HepG2 (cell line): ENCODE results near the gene TMEM182. TPM values are rescaled to one million over a fixed set of nuclear protein-coding genes. Genes with fewer than 3 reads are reported as not detected.

ENCODE experiments used
- ATAC-seq: fragments of 200-7000 bp; cut with Tn5 transposase; 3 replicates; pipeline ENCODE4 v1.9.1; 2020; ENCODE audit warnings: mild to moderate bottlenecking, moderate library complexity
- BruUV-seq: library from RNA; stranded (reverse); fragments of 400-500 nt; replicated peaks from 2 replicates; lab custom pipeline; 2021; lab: Mats Ljungman, UMichigan
- CTCF ChIA-PET: fragments of 300-600 bp; formaldehyde crosslinking; extraction: SDS; loops from one replicate; lab custom pipeline; 2021; ENCODE audit warnings: low total read pairs, inconsistent platforms, low intra/inter-chr PET ratio; lab: Yijun Ruan, JAX
- POLR2A ChIA-PET: fragments of 350-600 bp; sonication (Branson Sonifier 250); formaldehyde crosslinking; loops from one replicate; lab custom pipeline; 2020; ENCODE audit warnings: antibody characterized with exemption, inconsistent platforms; lab: Yijun Ruan, JAX
- DNase-seq: peaks from one replicate; pipeline ENCODE4 v3.0.0-alpha.2; 2015; ENCODE audit warnings: low spot score
- FAIRE-seq: peaks from 3 replicates; lab custom pipeline; 2011; peaks lifted over from hg19 to GRCh38; lab: Jason Lieb, UNC
- H2AFZ ChIP-seq: one replicate; pipeline ENCODE4 v1.6.1; 2011; ENCODE audit warnings: low read length, inconsistent platforms
- H3K27ac ChIP-seq: fragments of 300-600 bp; 3 replicates; pipeline ENCODE4 v1.8.0; 2011; ENCODE audit warnings: mixed run types, mild to moderate bottlenecking, mixed read lengths, low read length, inconsistent platforms; ENCODE audit not compliant: insufficient read depth; ENCODE audit errors: extremely low read length
- H3K27me3 ChIP-seq, 2 experiments: fragments of 200-600 bp in 1 of 2; 2 replicates in 1 of 2; 3 replicates in 1 of 2; pipeline versions ENCODE4 v1.6.0 to v1.8.0; 2011; ENCODE audit warnings: low read length in 2 of 2, mild to moderate bottlenecking in 2 of 2, moderate library complexity in 2 of 2, inconsistent platforms in 1 of 2; ENCODE audit not compliant: insufficient read depth in 2 of 2, control insufficient read depth in 1 of 2
- H3K36me3 ChIP-seq, 2 experiments: fragments of 200-600 bp in 1 of 2; replicated peaks in 1 of 2; 2 replicates in 1 of 2; 3 replicates in 1 of 2; pipeline versions ENCODE4 v1.5.1 to v1.8.0; 2011; ENCODE audit warnings: low read length in 2 of 2, inconsistent platforms in 1 of 2; ENCODE audit not compliant: insufficient read depth in 2 of 2, control insufficient read depth in 1 of 2
- H3K4me1 ChIP-seq: 2 replicates; pipeline ENCODE4 v1.5.1; 2012; ENCODE audit warnings: low read length, inconsistent platforms; ENCODE audit not compliant: insufficient read depth
- H3K4me2 ChIP-seq: 2 replicates; pipeline ENCODE4 v1.6.0; 2011; ENCODE audit warnings: low read depth, low read length, inconsistent platforms
- H3K4me3 ChIP-seq, 3 experiments: fragments of 200-600 bp in 1 of 3; sonication (generic), shearing (Covaris generic) in 1 of 3; replicated peaks in 1 of 3; 2 replicates each; pipeline ENCODE4 v1.5.1; 2011 to 2016; ENCODE audit warnings: low read length in 3 of 3, inconsistent platforms in 2 of 3, low read depth in 2 of 3, mild to moderate bottlenecking in 2 of 3, control low read depth in 1 of 3, mixed read lengths in 1 of 3; ENCODE audit not compliant: insufficient read depth in 1 of 3
- H3K79me2 ChIP-seq: one replicate; pipeline ENCODE4 v1.6.1; 2011; ENCODE audit warnings: low read length, inconsistent platforms; ENCODE audit not compliant: insufficient read depth
- H3K9ac ChIP-seq: 2 replicates; pipeline ENCODE4 v1.6.0; 2011; ENCODE audit warnings: mild to moderate bottlenecking, low read depth, low read length, inconsistent platforms; ENCODE audit not compliant: insufficient read depth
- H3K9me3 ChIP-seq: 2 replicates; pipeline ENCODE4 v1.5.1; 2012; ENCODE audit warnings: mild to moderate bottlenecking, low read length
- H4K20me1 ChIP-seq: 2 replicates; pipeline ENCODE4 v1.6.0; 2011; ENCODE audit warnings: inconsistent platforms, mild to moderate bottlenecking, low read length, moderate library complexity; ENCODE audit not compliant: insufficient read depth
- ASH2L ChIP-seq: fragments of 300-600, 200-600 bp; sonication (generic); IDR thresholded peaks from 2 replicates; pipeline ENCODE4 v1.7.0; 2017; ENCODE audit warnings: low read depth, mild to moderate bottlenecking, moderate library complexity, mixed read lengths, low read length; ENCODE audit not compliant: insufficient read length
- BCL3 ChIP-seq: sonication (generic); formaldehyde crosslinking; IDR thresholded peaks from 2 replicates; pipeline ENCODE4 v1.5.1; 2020; ENCODE audit warnings: mild to moderate bottlenecking, missing genetic modification reagents, moderate library complexity
- CBX5 ChIP-seq: sonication (generic); formaldehyde crosslinking; IDR thresholded peaks from 2 replicates; pipeline ENCODE4 v1.4.0; 2020; ENCODE audit warnings: missing genetic modification reagents, borderline replicate concordance
- CREM ChIP-seq, 2 experiments: sonication (generic) in 1 of 2; formaldehyde crosslinking in 1 of 2; IDR thresholded peaks; 2 replicates each; pipeline versions ENCODE4 v1.4.0 to v1.6.1; 2016 to 2020; ENCODE audit warnings: antibody characterized with exemption in 1 of 2, mild to moderate bottlenecking in 1 of 2, missing genetic modification reagents in 1 of 2
- FIP1L1 ChIP-seq: fragments of 200-400 bp; formaldehyde crosslinking; IDR thresholded peaks from 2 replicates; pipeline ENCODE4 v1.6.1; 2018; ENCODE audit warnings: low read depth, mild to moderate bottlenecking, low read length, moderate library complexity, borderline replicate concordance; ENCODE audit not compliant: insufficient read depth
- GPN1 ChIP-seq: sonication (generic); formaldehyde crosslinking; IDR thresholded peaks from 2 replicates; pipeline ENCODE4 v1.5.1; 2020; ENCODE audit warnings: missing genetic modification reagents, borderline replicate concordance
- HES4 ChIP-seq: sonication (generic); formaldehyde crosslinking; IDR thresholded peaks from 2 replicates; pipeline ENCODE4 v1.9.0; 2021; ENCODE audit warnings: mild to moderate bottlenecking, missing genetic modification reagents, borderline replicate concordance
- HOMEZ ChIP-seq: IDR thresholded peaks from 2 replicates; pipeline ENCODE4 v1.6.1; 2016; ENCODE audit warnings: low read depth
- MEIS2 ChIP-seq: sonication (generic); formaldehyde crosslinking; IDR thresholded peaks from 2 replicates; pipeline ENCODE4 v1.9.0; 2021; ENCODE audit warnings: mild to moderate bottlenecking, missing genetic modification reagents
- NPAS2 ChIP-seq: sonication (generic); formaldehyde crosslinking; IDR thresholded peaks from 2 replicates; pipeline ENCODE4 v1.8.0; 2022; ENCODE audit warnings: mild to moderate bottlenecking, missing genetic modification reagents, borderline replicate concordance
- PRPF4 ChIP-seq: fragments of 200-400 bp; formaldehyde crosslinking; IDR thresholded peaks from 2 replicates; pipeline ENCODE4 v1.6.1; 2016; ENCODE audit warnings: low read length, low read depth; ENCODE audit not compliant: poor library complexity, severe bottlenecking
- RARA ChIP-seq: IDR thresholded peaks from 2 replicates; pipeline ENCODE4 v1.6.1; 2016; ENCODE audit warnings: missing genetic modification reagents, missing compliant biosample characterization
- SMARCE1 ChIP-seq: fragments of 450-650 bp; IDR thresholded peaks from 2 replicates; pipeline ENCODE4 v1.6.1; 2017; ENCODE audit warnings: borderline replicate concordance
- ZBTB7A ChIP-seq: sonication (generic); formaldehyde crosslinking; IDR thresholded peaks from 2 replicates; pipeline ENCODE4 v1.8.0; 2022; ENCODE audit warnings: mild to moderate bottlenecking, missing genetic modification reagents
- ZC3H4 ChIP-seq: sonication (generic); formaldehyde crosslinking; IDR thresholded peaks from 2 replicates; pipeline ENCODE4 v1.4.0; 2020; ENCODE audit warnings: missing genetic modification reagents, borderline replicate concordance
- ZFP36L2 ChIP-seq: sonication (generic); formaldehyde crosslinking; IDR thresholded peaks from 2 replicates; pipeline ENCODE4 v1.4.0; 2020; ENCODE audit warnings: missing genetic modification reagents
- ZNF672 ChIP-seq: sonication (generic); formaldehyde crosslinking; IDR thresholded peaks from 2 replicates; pipeline ENCODE4 v1.8.1; 2022; ENCODE audit warnings: missing genetic modification reagents
- ZNF724P ChIP-seq: sonication (generic); formaldehyde crosslinking; IDR thresholded peaks from 2 replicates; pipeline ENCODE4 v1.8.0; 2022; ENCODE audit warnings: missing genetic modification reagents, borderline replicate concordance
- WGBS: methylation state at CpG from one replicate; pipeline ENCODE4 v1.1.6; 2017; ENCODE audit warnings: low lambda C conversion rate; 5-methylcytosine and 5-hydroxymethylcytosine counted together
- in situ Hi-C: cut with HindIII; loops from 2 replicates; pipeline ENCODE4 v1.10.0; 2017; ENCODE audit warnings: low pct_unique_long_range_greater_than_20kb; ENCODE audit not compliant: extremely low pct_ligation_motif_present
- intact Hi-C: fragments of 100-400 bp; cut with micrococcal nuclease; formaldehyde crosslinking; loops from one replicate; pipeline ENCODE4 v1.10.0; 2022; ENCODE audit not compliant: unreplicated experiment
- polyA plus RNA-seq, 8 experiments: library from polyadenylated mRNA; depleted of rRNA in 3 of 8; stranded (reverse) in 7 of 8; unstranded in 1 of 8; fragments of >200 nt; fragmentation: Illumina TruSeq in 4 of 8; extraction: Trizol in 4 of 8; gene quantifications; 2 replicates each; pipeline versions ENCODE4 v1.2.1 to v1.2.3, GENCODE V29; 2011 to 2016; ENCODE audit warnings: low read depth in 4 of 8, missing spikeins in 1 of 8, mixed read lengths in 1 of 8; ENCODE audit not compliant: insufficient read depth in 1 of 8
- total RNA-seq, 5 experiments: library from RNA; depleted of rRNA; stranded (reverse); fragments of >200 nt; fragmentation: Illumina TruSeq; extraction: Trizol; gene quantifications; 2 replicates each; pipeline ENCODE4 v1.2.3, GENCODE V29; 2016; ENCODE audit warnings: low read depth in 1 of 5

TMEM182 gene
- total and polyA plus RNA-seq, 2 of the 13 experiments (the other 11 are each of a cell fraction or from before 2014, with no cell fraction given) = 8.7 to 8.9 TPM

- Histone ChIP-seq H3K4me1 (no peaks in the 10 kb centered on the region), H3K36me3 (peaks cover 0 to 3% of the 10 kb centered on the region in 2 experiments), H3K27me3 (no peaks in the 10 kb centered on the region), H2AFZ (no peak overlapping the region), H4K20me1 (no peaks in the 10 kb centered on the region), H3K4me3 (no peak overlapping the region), H3K27ac (no peak overlapping the region), H3K4me2 (no peak overlapping the region), H3K9ac (no peak overlapping the region), H3K79me2 (no peaks in the 10 kb centered on the region), H3K9me3 (no peaks in the 10 kb centered on the region)
- no peak for ATAC-seq
- no peak for TF ChIP-seq SMARCE1
- TF ChIP-seq HES4 (CRISPR knock-in tag) = no peak
- no peak for TF ChIP-seq RARA (CRISPR knock-in tag)
- TF ChIP-seq CREM (IDR thresholded peaks at IDR 0.05) = no peak
- TF ChIP-seq CREM (CRISPR knock-in tag; IDR thresholded peaks at IDR 0.05) = no peak
- no peak for TF ChIP-seq FIP1L1
- no peak for TF ChIP-seq PRPF4
- no peak for TF ChIP-seq GPN1 (CRISPR knock-in tag)
- TF ChIP-seq ZNF672 (CRISPR knock-in tag) = no peak
- no peak for TF ChIP-seq ZNF724P (CRISPR knock-in tag)
- BruUV-seq = no TSS peak
- intact Hi-C loops = no loop called here
- in situ Hi-C loops = no loop called here
- 100% methylated on average over 3 of the region's 3 CpGs for WGBS
- FAIRE-seq = no peak
- POLR2A ChIA-PET = no interaction called here
- no peak for DNase-seq
- CTCF ChIA-PET = no interaction called here
These were observed 10.8 kb downstream of the TMEM182 start for GRCh38 chr2:102772659-102773058.

GRCh38 chr2:102773149-102773705 lies 11.4 kb downstream of the TMEM182 start:
- H2AFZ ChIP-seq = no peak overlapping the region
- H4K20me1 ChIP-seq = no peaks in the 10 kb centered on the region
- H3K4me3 ChIP-seq = no peak overlapping the region
- H3K4me2 ChIP-seq = no peak overlapping the region
- H3K27ac ChIP-seq = no peak overlapping the region
- H3K79me2 ChIP-seq = no peaks in the 10 kb centered on the region
- POLR2A ChIA-PET = no interaction called here
- in situ Hi-C loops (no loop called here), intact Hi-C loops (no loop called here)
- no peak for ATAC-seq
- CTCF ChIA-PET = no interaction called here
- no peaks in the 10 kb centered on the region for H3K9me3 ChIP-seq
- BruUV-seq = no TSS peak
- H3K9ac ChIP-seq = no peak overlapping the region
- 94% methylated on average over 5 of the region's 5 CpGs for WGBS
- no peak for FAIRE-seq
- no peaks in the 10 kb centered on the region for H3K27me3 ChIP-seq
- DNase-seq = no peak
- no peaks in the 10 kb centered on the region for H3K4me1 ChIP-seq
- peaks cover 0 to 3% of the 10 kb centered on the region in 2 experiments for H3K36me3 ChIP-seq
- TF ChIP-seq HOMEZ (CRISPR knock-in tag) (no peak), CBX5 (CRISPR knock-in tag) (no peak), ZFP36L2 (CRISPR knock-in tag) (no peak), NPAS2 (CRISPR knock-in tag) (no peak), MEIS2 (CRISPR knock-in tag) (no peak), ZBTB7A (no peak), ZC3H4 (CRISPR knock-in tag) (no peak), BCL3 (CRISPR knock-in tag) (no peak), ASH2L (no peak)
